Stimulated activated CD8-positive, alpha-beta memory T cell treated with anti-CD3 and anti-CD28 coated beads, Interleukin-7, amount 100 ng/mL, for 48 hours (primary cell): ENCODE measurements around the gene NFIA.

Experiments used
- DNase-seq, 2 donors: peaks; one replicate each; pipeline ENCODE4 v3.0.0-alpha.2; 2020; ENCODE audit warnings: low read depth in 1 of 2; ENCODE audit errors: extremely low read depth in 1 of 2

The NFIA gene

DNA sequence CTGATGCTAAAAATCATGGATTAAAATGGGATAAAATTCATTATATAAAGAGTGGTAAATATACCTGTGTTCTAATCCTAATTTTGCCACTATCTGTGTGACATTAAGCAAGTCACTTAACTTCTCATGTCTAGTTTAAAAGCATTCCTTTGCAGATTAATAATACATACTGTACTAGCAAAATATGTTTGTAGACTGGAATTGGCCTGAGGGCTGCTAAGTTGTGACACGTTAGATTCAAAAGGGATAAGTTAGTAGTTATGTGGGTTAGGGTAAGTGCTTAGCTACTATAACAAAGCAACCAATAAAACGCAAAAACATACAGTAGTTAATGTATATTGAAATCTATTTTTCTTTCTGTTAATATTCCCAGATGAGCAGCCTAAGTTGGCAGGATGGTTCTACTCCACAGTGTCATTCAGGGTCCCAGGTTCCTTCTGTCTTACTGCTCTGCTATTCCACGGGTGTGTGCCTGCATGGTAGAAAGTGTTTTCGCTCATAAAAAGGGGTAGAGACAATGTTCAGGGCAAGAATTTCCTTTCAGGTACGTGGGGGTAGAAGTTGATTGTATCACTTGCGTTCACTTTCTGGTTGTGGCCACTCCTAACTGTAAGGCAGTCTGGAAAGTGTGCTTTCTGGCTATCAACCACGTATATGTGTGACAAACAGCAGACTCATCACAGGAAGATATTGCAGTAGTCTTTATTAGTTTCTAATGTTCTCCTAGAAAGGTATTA, 239.8 kb downstream of the NFIA start:
- no peak for DNase-seq

DNA sequence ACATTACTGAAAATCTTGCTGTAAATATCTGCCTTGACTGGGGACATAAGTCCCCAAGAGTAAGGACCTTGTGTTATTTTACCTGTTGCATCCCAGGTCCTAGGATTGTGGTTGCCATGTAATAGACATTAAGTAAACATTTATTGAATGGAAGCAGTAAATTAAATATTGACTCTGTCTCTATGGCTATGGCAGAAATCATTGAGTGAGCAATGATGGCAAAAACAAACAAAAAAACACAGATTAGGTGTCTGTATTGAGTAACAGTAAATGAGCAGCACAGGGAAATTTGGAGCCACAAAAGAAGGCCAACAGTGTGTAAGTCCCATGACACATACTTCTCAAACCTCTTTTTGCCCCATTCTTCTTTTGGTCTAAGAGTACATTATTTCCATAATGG, 240.4 kb downstream of the NFIA start:
- DNase-seq: no peak

DNA sequence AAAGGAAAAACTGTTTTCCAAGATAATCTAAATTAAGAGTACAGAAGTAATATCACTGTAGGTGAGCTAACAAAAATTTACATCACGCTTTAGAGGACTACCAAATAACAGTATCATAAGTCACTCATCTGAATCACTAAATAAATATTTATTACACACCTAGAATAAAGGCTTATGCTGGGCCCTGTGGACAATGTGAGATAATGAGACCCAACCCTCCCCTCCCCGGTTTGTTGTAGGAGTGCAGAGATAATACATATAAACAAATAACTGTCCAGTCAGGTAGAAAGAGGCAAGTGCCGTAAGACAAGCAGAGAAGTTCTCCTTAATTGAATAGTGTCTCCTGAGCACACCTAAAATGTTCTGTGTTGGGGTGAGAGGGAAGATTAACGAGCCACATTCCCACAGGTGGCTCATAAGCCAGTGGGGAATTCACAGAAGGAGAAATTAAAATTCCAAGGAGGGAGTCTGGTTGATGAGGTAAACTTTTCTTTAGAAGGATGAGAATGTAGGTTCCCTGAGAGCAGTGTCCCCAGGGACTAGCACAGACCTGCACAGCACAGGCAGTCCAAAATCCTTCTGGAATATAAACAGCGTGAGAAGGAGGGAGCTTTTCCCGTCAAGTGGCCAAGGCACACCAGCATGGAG, 241.4 kb downstream of the NFIA start:
- DNase-seq: no peak

DNA sequence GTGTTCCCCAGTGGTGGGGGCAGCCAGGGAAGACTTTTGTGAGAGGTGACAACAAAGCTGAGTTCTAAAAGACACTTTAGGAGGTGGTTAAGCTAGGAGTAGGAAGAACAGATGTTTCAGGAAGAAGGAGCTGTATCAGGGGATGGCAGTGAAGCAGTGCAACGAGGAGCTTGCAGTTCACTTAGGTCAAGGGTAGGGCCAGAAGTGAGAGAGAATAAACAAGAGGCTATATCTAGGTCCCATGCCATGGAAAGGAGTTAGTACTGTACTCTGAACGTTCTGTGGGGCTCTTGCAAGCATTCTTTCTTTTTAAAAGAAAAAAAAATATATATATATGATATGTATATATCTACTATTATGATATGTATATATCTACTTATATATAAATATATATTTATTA, 244.4 kb downstream of the NFIA start:
- DNase-seq: no peak

DNA sequence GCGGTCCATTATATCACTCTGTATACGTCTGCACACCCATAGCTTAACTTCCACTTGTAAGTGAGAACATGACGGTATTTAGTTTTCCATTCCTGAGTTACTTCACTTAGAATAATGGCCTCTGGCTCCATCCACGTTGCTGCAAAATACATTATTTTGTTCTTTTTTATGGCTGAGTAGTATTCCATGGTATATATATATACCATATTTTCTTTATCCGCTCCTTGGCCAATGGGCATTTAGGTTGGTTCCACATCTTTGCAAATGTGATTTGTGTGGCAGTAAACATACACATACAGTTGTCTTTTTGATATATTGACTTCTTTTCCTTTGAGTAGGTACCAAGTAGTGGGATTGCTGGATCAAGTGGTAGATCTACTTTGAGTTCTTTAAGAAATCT, 245.1 kb downstream of the NFIA start:
- no peak for DNase-seq

DNA sequence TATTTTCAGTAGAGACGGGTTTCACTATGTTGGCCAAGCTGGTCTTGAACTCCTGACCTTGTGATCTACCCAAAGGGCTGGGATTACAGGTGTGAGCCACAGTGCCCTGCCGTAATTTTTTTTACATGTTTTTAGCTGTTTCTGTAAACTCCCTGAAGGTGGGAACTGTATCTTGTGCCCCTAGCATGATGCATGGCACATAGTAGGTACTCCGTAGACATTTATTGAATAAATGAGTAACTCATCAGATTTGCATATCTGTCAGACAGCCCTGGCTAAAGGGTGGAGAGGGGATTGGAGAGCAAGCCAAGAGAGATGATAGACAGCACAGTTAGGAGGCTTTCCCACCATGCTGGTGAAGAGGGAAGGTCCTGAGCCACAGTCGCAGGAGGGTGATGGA, 247.2 kb downstream of the NFIA start:
- no peak for DNase-seq

DNA sequence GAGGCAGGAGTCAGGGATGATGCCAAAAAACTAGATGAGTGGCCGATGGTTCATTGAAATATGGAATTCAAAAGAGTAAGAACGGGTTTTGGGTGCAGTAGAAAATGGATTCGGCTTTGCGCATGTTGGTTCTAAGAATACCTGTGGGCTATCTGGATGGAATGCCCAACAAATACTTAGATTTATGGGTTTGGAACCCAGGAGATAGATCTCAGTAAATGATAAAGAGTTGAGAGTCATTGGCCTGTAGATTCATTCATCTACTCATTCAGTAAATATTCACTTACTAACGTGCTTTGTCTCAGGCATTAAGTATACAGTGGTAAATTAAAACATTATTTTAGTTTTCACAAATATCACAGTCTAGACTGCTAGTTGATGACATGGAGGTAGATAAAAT, 247.7 kb downstream of the NFIA start:
- no peak for DNase-seq

DNA sequence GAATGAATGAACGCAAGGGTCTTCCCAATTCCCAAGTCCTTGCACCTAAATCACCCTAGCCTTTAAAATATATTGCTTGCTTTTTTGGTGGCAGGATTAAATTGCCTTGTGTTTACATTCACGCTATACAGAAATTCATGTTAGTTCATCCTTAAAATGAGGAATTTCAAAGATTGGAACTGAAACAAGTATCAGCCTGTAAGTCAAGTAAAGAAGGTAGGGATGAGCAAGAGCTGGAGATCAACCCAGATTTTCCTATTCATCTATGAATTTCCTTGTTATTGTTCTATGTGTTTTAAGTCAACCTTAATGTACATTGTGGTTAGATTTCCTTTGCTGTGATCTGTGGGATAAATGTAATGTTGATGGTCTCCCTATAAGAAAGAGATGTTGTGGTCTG, 248.2 kb downstream of the NFIA start:
- DNase-seq: no peak

DNA sequence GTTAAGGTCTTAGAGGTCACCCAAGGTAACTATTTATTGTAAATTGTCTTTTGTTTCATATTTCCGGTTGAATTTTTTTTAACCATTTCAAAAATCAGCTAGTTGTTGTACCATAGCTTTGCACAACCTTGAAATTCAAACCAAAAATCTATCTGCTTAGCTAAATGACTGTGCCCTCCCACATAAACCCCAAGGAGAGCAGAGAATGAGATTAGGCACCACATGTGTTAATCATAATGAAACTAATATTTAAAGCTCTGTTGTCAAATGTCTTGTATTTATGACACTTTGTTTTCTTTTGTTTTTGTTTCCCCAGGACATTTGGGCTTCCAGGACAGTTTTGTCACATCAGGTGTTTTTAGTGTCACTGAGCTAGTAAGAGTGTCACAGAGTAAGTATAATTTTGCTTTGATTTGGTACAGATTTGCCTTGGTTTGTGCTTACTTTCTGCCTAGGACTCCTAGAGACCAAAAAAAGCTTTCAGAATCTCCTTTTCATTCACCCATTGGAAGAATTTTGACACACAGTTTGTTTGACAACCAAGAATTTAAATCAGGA, 249.9 kb downstream of the NFIA start:
- DNase-seq: no peak

DNA sequence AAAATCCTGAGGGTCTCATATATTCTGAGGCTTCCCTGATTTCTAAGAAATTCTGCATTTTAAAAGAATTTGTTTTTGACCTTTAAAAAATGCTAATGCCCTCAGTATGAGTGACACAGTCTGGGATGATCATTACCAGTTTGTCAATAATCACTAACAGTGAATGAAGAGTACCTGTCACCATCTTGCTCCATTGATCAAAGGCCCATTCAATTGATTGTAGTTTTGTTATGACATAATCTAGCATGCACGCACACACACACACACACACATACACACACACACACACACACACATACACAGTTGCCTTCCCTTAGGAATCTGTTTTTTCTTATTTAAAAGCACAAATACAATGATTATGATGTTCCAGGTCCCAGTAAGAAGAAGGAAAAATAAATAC, 250.4 kb downstream of the NFIA start:
- DNase-seq: no peak

DNA sequence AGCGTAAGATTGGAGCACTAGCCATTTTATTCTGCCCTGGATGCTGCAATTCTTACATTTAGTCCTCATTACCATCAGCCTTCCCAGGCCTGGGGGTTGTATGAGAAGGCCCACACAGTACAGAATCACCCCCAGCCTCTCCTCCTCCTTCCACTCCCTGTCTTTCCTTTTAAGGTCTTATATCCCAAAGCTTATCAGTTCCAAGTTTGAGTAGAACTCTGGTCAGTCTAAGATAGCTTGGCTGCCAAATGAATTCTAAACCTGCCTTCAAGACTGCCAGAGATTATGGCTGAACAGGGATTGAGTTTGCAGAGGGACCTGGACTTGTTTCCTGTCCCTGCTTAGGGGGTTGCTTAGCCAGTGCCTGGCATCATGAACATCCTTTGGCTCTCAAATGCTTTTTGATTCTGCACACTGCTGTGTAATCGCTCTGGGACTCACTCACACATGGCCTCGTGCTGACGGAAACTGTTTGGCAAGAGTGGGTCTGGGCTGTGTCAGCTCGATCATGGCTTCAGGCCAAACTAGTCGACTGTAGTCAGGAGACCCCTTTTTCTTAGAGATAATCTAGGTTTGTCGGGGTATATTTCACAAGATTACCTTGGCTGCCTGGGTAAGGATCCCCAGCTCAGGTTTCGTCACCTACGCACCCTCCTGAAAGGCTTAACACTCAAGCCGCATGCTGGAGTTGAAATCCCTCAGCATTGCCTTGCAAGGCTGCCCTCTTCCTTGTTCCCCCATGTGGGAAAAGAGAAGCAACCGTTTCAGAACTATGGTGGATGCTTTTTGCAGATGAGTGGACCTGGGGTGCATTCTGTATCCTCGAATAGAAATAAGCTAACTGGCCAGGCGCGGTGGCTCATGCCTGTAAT, 252.6 kb downstream of the NFIA start:
- DNase-seq: no peak

DNA sequence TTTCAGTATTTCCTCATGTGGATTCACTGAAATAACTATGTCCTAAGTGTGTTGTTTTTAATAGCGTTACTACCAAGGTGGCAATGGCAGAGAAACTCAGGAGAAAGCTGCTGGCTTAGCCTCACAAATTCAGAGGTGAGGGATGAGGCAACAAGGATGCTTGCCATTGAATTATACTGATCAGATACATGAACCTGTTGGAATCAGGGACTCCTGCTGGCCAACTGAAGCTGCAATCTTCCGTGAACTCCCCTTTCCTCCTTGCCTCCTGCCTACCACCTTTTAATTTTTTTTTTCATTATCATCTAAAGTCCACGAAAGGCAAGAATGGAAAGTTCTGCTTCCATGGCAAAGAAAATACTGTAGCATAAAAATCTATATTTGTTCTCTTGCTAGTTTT, 254.7 kb downstream of the NFIA start:
- DNase-seq: no peak

DNA sequence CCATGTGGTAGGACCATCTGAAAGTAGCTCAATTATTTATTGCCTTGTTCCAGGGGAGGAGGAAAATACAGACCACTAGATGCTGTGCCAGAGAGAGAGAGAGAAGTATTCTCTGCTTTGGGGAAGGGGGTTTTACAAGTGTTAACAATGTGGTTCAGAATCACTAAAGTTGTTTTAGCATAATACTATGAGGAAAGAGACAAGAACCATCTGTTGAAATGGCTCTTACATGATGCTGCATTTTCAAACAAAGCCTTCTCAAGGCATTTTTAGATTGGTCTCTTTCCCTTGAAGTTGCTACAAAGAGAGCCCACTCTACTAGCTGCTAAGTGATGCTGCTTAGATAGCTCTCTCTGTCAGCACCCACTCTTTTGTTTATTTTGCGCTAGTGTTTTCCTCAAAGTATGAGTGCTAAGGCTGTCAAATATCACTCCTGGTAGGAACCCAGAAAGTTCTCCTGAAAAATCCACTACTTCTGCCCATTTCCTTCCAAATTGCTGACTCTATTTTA, 255.1 kb downstream of the NFIA start:
- DNase-seq: no peak

DNA sequence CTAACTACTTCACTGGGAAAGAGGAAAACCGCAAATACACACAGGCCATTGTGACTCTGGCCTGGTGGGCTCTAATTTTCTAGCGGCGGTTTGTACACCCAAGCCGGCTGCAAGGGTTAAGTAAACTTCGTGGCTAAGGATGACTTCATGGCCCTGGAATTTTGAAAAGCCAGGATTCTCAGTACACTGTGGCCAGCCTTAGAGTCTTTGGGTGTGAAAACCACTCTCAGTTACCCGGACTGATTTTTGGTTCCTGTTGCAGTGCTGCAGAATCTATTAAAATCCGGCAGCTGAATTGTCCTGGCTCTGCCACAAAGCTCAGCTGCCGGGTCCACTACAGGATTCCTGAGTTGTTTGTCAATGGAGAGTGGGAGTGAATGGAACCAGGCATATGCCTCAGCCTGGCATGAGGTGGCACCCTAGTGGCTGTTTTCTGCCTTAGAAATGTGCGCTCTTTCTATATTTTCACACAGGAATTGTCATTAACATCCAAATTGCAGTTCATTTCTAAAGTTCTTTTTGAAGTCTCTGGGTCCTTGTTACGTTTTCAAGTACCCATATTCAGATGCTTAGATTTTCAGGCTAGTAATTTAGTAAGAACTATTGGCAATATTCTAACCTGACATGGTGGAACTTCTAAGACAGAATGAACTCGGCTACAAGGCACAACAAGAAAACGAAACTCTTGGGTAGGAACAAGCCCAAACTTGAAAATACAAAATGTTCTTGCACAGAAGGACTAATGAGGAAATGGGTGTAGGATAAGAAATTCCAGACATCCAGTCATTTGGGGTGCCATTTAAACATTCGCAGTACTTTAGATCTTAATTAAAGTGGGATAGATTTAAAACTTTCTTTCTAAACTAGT, 255.9 kb downstream of the NFIA start:
- DNase-seq: no peak

DNA sequence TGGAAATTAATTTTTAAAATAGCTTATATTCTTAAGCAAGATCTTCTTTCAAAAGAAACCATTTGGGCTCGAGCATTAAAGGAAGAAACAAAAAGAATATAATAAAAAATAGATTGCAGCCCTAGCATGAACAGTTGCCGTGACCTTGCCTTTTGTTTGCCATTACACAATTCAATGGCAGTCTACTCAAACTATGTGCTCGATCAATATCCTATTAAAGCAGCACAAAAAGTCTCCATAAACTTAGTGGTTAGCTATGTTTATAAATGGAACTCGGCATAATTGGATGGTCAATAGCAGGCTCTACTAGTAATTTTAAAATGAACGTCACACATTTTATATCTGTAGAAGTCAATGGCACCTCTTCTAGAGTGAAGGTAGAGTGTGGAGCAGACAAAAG, 256.5 kb downstream of the NFIA start:
- DNase-seq: no peak

DNA sequence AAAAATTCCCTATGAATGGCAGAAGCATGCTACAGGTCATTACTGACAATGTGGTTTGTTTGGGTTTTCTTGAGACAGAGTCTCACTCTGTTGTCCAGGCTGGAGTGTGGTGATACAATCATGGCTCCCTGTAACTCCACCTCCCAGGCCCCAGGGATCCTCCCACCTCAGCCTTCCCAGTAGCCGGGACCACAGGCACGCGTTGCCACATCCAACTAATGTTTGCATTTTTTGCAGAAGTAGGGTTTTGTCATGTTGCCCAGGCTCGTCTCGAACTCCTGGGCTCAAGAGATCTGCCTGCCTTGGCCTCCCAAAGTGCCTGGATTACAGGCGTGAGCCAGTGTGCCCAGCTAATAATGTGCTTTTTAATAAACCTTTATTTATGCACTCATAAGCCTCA, 259.1 kb downstream of the NFIA start:
- no peak for DNase-seq

DNA sequence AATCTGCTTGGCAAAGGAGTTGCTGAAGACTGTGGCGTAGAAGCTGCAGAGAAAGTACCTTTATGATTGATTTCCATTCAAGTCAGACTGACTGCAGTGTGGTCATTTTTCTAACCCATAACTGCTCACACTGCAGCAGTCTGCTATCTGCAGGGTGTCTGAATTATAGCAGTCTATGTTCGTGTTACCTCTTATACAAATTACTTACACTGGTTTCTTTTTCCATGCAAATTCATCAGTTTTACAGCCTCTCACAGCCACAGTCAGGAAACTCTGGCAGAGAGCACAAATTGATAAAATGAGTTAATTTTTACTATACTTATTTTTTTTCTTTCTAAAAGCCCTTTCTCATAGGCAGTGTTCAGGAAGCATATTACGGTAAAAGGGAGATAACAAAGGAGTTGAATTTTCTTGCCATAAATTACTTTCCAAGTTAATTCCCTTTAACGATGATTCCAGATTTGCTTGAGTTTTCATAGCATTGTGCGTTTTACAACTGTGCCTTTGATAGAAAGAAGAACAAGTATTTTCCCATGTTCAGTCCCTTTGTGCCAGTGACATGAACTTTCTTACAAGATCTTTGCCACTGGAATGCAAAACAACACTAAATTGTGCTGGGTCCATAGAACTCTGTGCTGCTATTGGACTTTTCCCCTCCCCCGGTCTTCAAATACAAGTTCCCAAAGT, 261.5 kb downstream of the NFIA start:
- no peak for DNase-seq

DNA sequence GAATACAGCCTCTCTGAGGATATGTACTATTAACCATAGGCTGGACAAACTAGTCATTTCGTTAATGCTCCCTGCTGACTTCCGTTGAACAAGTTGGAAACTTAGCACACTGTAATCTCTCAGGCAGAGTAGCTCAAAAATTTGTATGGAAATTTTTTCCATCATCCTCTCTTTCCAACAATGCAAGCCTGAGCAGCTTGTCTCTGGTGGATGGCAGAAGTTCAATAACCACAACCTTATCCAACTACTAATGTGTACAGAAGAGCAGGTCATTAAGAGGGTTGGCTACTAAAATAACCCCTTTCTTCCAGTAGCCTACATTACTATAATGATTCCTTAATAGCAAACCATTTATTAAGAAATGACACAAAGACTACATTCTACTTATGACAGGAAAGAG, 262.3 kb downstream of the NFIA start:
- DNase-seq: no peak

DNA sequence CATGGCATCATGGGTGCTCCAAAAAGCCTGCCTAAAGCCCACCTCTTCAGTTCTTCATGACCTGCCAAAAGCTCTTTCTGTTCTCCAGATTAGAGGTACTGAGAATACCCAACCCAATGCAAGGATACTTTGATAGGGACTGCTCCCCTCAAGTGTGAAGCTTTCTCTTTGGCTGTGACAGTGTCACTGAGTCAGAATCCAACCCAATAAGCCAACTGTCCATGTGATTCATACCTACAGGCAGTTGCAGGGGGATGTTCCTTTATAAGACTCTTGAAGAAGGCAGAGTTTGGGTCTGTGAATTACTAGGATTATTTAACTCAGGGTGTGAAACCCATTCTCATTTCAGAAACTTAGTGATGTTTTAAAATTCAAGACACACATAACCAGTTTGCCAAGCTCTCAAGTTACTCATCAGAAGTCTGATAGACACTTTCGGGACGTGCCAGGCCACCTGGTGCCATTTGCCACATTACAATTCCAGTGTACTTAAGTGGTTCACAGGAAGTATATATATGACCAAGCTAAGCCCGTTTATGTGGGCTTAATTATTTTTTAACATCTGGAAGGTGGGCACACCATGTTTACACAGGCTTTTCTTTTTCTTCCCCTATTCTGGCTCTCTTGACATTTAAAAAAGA, 265.8 kb downstream of the NFIA start:
- no peak for DNase-seq
